CD4-positive, alpha-beta T cell treated with Interleukin-15 for 4 hours (primary cell): ENCODE results near the gene RAPGEF1.

Experiments
- DNase-seq: peaks from one replicate; pipeline ENCODE4 v3.0.0-alpha.2; 2020; ENCODE audit warnings: low spot score

Gene RAPGEF1

DNA sequence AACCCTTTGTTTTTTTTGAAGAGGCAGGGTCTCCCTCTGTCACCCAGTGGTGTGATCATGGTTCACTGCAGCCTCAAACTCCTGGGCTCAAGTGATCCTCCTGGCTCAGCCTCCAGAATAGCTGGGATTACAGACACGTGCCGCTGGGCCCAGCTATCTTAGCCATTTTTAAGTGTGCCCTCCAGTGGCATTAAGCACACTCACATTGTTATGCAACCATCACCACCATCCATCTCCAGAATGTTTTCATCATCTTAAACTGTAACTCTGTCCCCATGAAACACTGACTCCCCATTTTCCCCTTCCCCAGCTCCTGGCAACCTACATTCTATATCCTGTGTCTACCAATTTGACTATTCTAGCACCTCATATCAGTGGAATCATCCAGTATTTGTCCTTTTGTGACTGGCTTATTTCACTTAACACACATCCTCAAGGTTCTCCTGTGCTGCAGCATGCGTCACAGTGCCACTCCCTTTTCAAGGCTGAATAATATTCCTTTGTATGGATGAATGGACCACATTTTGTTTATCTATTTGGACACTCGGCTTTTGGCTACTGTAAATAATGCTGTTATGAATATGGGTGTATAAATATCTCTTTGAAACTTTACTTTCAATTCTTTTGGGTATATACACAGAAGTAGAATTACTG lies 12.5 kb upstream of the RAPGEF1 start:
- DNase-seq, result no peak

DNA sequence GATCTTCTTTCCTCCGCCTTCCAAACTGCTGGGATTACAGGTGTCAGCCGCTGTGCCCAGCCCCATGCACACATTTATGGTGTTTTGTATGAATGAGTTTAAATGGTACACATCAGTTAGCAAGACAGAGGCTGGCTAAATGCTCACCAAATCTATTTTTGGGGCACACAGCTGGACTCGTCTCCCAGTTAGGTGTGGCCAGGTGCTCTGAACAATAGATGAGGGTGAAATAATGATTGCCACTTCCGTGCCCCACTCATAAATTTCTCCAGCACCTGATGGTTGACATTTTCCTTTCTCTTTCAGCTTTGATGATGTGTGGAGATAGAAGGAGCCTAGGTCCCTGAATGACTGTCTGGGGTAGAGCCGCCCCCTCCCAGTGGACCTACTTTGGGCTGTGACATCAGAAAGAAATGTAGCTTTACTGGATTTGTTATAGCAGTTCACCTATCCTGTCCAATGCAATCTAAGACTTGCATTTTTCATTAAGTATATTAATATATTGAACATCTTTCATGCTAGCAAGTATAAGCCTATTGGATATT lies 8.6 kb upstream of the RAPGEF1 start:
- DNase-seq, result no peak

DNA sequence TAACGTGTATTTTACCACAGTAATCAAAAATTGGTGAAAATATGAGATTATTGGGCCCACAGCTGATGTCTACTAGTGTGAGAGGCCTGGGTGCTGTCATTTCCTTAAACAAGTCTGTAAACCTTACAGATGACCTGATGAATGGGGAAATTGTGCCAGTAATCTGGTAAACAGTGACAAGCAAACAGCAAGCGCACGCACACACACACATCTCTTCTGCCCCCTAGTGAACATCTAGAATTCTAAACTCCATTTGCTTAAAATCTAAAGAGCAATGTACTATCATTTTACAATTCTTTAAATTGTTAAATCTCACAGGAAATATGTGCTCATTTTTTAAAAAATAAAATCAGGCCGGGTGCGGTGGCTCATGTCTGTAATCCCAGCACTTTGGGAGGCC lies 7.5 kb upstream of the RAPGEF1 start:
- DNase-seq, result peak; percentile 62

DNA sequence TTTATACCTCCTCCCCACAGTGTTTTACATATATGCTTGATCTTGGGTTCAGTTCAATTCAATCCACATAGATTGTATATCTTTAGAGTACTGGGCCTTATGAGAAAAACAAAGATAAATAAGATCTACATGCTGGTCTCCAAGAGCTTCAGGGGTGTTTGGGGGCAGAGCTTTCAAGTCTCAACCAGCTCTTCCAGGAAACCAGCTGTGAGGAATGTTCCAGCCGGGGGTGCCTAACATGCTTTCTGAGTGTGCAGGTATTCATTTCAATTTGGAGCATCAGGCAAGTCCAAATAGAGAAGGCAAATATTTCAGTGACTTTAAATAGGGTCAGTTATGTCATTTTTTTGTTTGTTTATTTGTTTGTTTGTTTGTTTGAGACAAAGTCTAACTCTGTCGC lies 5.7 kb upstream of the RAPGEF1 start:
- no peak for DNase-seq

DNA sequence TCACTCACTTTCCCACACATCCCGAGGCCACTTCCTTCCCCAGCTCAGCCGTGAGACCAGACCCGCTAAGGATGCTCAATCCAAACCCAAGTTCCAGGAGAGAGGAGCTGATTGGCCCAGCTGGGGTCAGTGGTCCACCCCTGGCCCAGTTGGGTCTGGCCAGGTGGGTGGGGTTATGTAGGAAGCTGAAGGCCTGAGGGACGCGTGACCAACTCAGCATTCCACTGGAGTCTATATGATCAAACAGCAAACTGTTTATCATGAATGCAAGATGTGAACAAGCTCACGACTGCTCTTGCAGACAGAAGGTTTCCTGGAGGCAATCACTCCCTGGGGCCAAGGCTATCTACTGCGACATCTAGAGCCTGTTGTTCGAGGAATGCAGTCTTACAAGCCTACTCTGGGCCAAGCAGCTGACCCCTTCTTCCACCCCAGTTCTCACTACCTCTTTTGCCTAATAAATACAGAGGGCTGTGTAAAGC lies 4.9 kb upstream of the RAPGEF1 start:
- DNase-seq, result no peak

DNA sequence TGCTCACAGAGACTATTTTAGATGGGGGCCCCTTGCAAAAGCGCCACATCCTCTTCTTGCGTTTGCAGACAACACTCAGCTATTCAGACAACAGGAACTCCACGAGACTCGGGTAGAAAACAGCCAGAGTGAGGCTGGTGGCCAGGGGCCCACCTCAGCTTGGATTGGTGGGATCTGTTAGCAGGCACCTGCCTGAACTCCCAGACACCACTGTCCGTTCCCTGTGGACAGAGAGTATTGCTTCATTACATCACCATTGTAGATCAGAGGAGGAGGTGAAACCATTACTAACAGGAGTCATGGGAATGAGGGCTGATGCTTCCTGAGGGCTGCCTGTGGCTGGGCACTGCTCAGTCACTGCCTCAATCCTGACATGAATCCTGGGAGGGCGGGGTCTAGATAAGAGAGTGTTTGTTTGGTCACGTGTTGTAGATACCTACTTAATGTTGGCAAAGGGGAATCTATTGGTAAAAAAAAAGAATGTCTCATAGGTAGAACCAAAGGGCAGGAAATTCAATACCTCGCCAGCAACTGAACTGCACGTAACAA lies 4.4 kb upstream of the RAPGEF1 start:
- no peak for DNase-seq

DNA sequence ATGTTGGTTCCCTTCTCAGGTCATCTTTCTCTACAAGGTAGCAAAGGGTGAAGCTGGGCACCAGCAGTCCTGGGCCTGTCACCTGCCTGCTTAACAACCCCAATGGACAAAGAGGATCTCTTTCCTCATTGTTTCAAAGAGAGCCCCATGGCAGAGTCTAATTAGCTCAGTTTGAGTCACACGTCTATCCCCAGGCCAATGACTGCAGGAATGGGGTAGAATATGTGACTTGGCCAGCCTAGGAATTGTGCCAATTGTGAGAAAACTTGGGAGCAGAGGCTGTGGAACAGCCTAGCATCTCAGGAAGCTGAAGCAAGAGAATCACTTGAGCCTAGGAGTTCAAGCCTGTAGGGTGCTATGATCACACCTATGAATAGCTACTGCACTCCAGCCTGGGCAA lies 3.6 kb upstream of the RAPGEF1 start:
- DNase-seq, result no peak

DNA sequence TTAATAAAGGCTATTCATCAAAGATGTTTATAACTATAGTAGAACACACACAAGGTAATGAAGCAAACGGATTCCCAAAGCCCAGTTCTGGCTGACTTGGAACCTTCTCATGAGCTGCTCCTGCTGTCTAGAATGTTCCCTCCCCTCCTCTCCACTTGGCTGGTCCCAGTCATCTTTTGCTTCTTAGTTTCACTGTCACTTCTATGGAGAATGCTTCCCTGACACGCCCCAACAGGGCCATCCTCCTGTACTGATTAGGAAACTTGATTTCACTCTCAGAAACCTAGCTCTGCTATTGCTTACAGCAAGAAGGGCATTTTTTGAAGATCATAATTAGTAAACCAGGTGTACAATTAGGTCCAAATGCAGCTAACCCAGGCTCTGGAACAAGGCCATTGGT lies 3.2 kb upstream of the RAPGEF1 start:
- no peak for DNase-seq

DNA sequence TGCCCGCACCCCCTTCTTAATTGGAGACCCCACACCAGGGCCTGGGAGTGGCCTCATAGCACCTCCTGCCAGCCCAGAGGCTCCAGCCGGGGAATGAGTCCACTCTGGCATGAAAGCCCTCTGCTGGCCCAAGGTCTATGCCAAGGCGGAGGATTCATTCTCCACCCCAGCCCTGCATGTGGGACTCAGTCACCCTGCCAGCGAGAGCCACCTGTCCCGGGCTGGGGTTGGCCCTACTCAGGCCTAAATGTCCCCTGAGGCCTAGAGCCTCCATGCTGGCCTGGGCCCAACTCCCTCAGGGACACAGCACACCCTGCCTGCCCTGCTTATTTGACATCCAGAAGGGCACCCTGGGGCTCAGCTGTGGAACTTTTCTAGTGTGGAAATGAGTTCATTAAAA lies 1.0 kb upstream of the RAPGEF1 start:
- DNase-seq, result no peak

DNA sequence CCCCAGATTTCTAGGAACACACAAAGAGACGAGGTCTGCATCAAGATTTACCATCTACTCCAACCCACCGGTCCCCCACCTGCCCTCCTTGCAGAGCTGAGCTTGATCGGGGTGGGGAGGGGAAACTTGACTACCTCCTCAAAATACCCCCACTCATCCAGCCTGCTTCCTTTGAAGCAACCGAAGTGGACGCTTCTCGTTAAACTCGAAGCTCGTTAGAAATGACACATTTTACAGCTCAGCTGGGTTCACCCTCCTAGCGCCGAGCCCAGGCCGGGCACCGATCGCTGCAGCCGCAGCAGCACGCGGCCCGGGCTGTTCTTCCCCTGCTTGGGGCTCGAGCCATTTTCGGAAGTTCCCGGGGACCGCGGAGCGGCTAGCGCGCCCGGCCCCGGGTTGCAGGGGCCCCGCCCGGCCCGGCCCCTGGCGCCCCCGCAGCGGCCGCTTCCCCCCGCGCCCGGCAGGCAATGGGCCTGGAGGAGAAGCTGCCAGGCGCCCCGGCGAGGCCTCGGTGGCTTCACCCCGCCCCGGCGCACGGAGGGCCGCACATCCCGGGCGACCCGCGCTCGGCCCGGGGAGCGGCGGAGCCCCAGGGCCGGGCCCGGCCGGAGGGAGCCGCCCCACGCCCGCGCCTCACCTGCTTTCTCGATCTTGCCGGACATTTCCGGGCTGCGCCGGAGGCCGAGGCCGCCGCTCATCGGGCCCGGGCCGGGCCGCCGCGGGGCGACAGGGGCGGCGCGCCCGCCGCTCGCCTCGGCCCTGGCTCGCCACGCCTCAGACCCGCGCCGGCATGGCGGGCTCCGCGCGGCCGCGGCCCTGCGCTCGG lies 530 bp downstream of the RAPGEF1 start:
- DNase-seq, result peak; percentile 37

DNA sequence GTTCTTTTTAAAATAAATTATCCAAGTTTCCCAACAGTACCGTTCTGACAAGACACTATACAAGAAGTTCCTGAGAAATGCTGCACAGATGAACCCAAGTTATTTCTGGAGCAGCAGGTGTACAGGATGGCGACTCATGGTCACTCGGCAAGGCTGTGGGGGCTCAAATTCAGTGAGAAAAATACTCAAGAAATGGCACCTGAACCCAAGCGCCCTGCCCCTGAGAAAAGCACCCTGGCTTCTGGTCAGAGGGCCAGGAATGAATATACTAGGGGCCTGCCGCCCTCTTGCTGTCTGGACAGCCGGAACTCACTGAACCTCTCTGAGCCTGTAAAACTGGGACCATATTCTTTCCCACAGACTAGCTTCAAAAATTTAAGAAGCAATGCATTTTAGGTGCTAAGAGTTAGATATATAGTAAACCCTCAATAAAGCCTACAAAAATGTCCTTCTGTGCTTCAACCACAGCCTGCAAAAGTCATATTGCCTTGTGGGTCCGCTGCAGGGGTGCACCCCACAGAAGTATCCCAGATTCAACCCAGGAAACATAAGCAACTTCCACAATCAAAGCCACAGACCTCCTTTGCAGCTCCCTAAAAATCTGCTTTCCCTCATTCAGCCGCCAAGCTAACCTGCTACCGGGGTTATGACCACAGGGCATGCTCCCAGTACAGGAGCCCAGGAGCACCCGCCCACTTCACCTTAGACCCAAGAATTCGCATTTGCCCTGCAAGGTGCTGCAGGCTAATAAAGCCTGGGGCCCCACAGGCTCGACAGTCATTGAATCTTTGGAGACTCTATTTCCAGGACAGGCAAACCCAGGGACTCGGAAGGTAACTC lies 1.4 kb downstream of the RAPGEF1 start:
- DNase-seq, result no peak

DNA sequence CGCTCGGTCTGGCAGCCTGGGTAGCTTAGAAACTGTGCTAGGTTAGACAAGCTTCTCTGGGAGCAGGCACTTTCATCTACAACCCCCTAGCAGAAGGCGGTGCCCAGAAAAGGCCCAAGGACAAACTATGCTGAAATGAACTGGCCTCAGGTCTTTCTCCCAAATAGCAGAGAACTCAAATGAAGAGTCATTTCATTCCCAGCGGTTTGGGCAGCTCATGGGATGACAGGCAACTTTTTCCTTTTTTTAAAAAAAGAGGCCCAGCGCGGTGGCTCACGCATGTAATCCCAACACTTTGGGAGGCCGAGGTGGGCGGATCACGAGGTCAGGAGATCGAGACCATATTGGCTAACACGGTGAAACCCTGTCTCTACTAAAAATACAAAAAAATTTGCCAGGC lies 2.5 kb downstream of the RAPGEF1 start:
- DNase-seq, result no peak

DNA sequence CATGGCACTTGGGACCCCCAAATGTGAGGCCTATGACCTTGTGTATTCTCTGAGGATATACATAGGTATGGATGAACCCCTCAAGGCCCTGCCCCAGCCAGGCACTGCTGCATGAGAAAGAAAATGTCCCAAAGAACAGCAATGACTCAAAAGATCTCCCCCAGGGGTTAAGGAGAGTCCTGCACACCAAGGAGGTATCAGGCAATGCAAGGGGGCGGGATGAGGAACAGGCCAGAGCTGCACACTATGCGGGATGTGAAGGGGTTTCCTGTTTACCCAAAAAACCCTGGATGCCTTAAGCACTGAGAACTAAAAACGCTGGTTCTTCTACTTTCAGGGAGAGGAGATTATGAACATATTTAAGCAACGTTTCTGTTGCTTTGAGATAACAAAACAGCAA lies 3.4 kb downstream of the RAPGEF1 start:
- no peak for DNase-seq

DNA sequence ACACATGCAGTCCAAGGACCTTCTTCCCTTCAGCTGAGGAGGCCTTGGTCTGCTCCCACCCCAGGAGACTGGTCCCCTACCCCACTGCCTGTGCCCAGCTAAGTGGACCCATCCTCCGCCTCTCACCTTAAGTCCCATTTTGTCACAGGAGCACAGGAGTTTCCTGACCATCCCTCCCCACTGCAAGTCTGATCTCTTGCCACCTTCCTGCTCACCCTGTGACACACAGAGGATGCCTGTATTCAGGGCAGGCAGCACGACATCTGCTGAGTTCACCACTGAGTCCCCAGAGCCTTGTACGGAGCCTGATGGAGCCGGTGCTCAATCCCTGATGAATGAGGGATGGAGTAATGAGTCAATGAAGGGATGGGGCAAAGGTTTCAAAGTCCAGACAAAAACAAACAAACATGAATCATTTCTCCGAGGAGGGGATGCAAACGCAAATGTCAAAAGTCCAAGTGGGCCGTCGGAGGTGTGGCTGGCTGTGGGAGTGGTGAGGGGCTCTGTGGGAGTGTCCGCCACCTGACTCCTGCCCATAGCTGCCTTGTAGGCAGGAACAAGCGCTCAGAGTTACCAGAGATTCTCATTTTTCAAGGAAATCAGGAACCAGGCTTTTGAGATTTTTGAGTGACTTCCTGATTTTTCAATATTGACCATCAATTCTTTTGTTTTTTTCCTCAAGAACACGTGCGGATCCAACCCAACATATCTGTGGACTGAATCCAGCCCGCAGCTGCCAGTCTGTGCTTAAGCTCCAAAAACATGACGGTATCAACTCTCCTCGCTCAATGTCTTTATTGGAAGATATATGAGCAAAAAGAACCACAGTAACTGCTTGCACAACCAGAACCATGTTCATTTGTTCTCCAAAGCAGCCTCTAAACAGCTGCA lies 4.4 kb downstream of the RAPGEF1 start:
- no peak for DNase-seq

DNA sequence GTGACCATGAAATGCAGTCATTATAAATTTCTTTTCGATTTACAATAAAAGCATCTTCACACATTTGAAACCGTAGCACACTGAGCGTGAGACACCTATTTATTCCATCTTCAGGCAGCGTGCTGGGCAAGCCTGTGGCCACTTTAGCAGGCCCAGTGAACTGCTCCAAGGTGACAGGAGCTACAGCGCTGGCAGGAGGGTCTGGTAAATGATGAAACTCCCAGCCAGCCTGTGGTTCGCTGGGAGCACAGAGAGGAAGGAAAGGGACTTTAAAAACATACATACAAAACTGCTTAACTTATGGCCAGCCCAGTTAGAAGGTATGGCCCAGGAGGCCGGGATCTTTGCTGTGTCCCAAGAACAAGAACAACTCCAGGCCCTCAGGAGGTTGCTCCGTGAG lies 5.1 kb downstream of the RAPGEF1 start:
- no peak for DNase-seq

DNA sequence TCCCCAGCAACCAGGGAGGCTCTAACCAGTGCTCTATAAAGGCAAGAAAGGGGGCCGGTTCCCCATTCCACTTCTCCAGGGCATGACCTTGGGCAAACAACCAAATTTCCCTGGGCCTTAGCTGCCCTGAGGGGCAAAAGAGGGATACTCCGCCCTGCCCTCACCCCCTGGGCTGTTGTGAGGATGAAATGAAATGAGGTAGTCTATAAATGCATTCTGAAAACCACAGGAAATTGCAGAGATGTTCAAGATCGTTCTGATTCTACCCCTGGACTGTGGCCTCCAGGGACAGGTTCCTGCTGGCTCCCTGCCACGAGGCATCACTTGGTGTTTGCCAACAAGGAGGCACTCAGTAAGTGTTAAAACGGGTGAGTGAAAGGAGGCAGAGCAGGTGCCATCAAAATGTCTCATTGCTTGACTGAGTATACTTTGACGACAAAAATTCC lies 5.7 kb downstream of the RAPGEF1 start:
- DNase-seq, result peak; percentile 56

DNA sequence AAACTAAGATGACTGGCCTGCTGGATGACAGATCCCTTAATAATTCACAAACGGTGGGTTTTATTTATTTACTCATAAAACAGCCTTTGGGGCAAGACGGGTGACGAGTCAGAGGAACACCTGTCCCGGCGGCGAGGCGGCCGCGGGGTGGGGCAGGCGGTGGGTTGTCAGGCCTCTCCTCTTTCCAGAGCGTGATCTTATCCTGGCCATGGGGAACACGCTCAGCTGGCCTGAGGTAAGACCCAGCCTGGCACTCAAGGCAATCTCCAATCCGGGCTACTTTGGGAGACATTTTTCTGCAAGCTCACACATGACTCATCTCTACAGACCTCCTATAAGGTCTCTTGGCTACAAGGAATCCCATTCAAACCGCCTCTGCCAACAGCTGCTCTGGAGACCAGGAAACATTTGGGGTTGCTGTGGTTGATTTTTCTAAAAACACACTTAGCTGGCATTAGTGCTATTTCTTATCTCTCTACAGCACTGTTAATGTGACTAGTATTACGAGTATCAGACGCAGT lies 6.3 kb downstream of the RAPGEF1 start:
- peak; percentile 79 for DNase-seq

DNA sequence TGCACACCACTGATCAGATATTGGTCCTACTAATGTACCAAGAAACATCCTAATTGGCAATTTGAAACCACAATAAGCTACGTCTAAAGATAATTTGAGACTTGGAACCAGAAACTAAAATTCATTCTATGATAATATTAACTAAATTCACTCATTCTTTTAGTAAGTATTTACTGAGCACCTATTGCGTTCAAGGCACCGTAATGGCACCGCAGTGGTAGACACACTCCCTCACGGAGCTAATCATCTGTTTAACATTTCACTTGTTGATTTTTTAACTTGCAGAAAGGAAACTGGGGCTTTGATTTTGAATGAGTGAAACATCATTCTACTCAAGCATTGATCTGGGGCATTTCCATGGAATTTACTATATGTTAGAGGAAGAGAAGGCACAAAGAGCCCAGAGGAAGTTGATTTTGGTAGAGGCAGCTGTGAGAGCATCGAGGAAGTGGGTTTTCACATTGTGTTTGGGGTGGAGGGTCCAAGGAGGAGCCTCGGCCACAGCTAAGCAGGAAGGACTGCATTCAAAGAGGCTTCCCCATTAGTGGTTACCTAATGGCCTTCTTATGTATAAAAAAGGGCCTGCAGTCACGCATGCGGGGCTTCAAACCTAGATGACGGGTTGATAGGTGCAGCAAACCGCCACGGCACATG lies 7.1 kb downstream of the RAPGEF1 start:
- DNase-seq, result peak; percentile 72

DNA sequence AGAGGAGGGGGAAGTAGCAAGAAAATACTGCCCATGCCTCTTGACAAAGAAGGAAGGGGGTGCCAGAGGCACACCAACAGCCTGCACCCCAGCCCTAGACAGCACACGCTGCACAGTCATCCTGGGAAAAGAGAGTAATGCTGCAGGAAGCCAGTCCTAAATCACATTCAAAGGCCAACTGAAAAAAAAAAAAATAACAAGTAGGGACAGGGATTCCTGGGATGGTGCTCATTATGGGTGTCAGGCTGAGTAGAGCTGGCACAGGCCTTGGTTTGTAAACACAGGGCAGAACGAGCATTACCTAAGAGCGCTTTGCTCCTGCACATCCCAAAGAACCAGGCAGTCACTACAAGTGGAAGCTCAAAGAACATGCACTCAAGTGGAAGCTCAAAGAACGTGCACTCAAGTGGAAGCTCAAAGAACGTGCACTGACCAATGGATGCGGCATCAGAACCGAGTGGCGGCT lies 7.8 kb downstream of the RAPGEF1 start:
- DNase-seq, result no peak

DNA sequence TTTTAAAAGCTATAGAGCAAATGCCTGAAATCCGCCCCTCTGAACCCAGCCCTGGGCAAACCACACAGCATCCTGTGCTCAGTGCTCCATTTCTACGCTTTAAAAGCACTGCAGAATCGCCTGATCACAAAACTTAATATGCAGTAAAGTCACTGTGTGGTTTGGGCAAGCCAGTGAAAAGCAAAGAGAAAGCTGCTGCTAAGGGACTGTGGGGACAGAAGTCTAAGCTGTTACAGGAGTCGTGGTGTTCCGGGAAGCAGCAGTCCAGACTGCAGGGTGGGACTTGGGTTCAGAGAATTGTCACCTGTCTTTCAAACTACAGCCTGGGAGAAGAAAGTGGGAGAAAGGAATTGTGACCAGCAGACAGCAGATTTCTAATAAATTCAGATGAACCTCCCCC lies 8.2 kb downstream of the RAPGEF1 start:
- DNase-seq, result peak; percentile 51
